ENCODE results near the gene RPTOR. TPM values are rescaled to one million over a fixed set of nuclear protein-coding genes. Genes with fewer than 3 reads are reported as not detected.

Gene RPTOR
- polyA plus RNA-seq, 1 donor from 2014 or later = 8.0 TPM

DNA sequence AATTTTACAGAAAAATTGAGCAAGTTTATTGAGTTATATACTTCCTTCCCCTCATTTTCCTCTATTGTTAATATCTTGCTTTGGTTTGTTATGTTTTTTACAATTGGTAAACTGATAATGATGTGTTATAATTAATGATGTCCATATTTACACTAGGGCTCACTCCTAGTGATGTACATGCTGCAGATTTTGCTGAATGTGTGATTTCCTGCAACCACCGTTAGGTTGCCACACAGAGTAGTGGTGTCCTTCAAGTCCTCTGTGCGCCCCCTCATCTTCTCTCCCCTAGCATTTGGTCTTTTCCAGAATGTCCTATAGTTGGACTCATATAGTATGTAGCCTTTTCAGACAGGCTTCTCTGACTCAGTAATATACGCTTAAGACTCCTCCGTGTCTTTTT is 167.5 kb downstream of the RPTOR start:
- no peaks in the 10 kb centered on the region for H3F3A ChIP-seq (ENCODE audit: insufficient read depth, low read length, poor library complexity, severe bottlenecking)
- H3K27ac ChIP-seq (ENCODE audit: low read length) = no peak overlapping the region
- no peak overlapping the region for H3K9ac ChIP-seq (ENCODE audit: low read length)
- H2AFZ ChIP-seq (ENCODE audit: low read depth, low read length) = no peak overlapping the region
- H3K4me2 ChIP-seq (ENCODE audit: low read length) = no peak overlapping the region
- no peaks in the 10 kb centered on the region for H3K27me3 ChIP-seq (ENCODE audit: insufficient read depth, low read depth, low read length)
- no peaks in the 10 kb centered on the region for H3K9me2 ChIP-seq (ENCODE audit: insufficient read depth, low read length)
- TF ChIP-seq EP300 (conservative IDR thresholded peaks at IDR 0.05; ENCODE audit: poor library complexity, severe bottlenecking) = no peak
- TF ChIP-seq, protein P1, sequence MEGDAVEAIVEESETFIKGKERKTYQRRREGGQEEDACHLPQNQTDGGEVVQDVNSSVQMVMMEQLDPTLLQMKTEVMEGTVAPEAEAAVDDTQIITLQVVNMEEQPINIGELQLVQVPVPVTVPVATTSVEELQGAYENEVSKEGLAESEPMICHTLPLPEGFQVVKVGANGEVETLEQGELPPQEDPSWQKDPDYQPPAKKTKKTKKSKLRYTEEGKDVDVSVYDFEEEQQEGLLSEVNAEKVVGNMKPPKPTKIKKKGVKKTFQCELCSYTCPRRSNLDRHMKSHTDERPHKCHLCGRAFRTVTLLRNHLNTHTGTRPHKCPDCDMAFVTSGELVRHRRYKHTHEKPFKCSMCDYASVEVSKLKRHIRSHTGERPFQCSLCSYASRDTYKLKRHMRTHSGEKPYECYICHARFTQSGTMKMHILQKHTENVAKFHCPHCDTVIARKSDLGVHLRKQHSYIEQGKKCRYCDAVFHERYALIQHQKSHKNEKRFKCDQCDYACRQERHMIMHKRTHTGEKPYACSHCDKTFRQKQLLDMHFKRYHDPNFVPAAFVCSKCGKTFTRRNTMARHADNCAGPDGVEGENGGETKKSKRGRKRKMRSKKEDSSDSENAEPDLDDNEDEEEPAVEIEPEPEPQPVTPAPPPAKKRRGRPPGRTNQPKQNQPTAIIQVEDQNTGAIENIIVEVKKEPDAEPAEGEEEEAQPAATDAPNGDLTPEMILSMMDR (IDR thresholded peaks at IDR 0.05; ENCODE audit: poor library complexity, severe bottlenecking) = no peak
- no peak for TF ChIP-seq SMC3 (conservative IDR thresholded peaks at IDR 0.05; ENCODE audit: poor library complexity)
- no peak for TF ChIP-seq RAD21 (conservative IDR thresholded peaks at IDR 0.05)
- no peak for TF ChIP-seq EZH2 (IDR thresholded peaks at IDR 0.05; ENCODE audit: borderline replicate concordance, insufficient read depth, low read length, poor library complexity, severe bottlenecking)
- no peak for TF ChIP-seq MXI1 (conservative IDR thresholded peaks at IDR 0.05; ENCODE audit: poor library complexity, severe bottlenecking)
- TF ChIP-seq, protein P2, sequence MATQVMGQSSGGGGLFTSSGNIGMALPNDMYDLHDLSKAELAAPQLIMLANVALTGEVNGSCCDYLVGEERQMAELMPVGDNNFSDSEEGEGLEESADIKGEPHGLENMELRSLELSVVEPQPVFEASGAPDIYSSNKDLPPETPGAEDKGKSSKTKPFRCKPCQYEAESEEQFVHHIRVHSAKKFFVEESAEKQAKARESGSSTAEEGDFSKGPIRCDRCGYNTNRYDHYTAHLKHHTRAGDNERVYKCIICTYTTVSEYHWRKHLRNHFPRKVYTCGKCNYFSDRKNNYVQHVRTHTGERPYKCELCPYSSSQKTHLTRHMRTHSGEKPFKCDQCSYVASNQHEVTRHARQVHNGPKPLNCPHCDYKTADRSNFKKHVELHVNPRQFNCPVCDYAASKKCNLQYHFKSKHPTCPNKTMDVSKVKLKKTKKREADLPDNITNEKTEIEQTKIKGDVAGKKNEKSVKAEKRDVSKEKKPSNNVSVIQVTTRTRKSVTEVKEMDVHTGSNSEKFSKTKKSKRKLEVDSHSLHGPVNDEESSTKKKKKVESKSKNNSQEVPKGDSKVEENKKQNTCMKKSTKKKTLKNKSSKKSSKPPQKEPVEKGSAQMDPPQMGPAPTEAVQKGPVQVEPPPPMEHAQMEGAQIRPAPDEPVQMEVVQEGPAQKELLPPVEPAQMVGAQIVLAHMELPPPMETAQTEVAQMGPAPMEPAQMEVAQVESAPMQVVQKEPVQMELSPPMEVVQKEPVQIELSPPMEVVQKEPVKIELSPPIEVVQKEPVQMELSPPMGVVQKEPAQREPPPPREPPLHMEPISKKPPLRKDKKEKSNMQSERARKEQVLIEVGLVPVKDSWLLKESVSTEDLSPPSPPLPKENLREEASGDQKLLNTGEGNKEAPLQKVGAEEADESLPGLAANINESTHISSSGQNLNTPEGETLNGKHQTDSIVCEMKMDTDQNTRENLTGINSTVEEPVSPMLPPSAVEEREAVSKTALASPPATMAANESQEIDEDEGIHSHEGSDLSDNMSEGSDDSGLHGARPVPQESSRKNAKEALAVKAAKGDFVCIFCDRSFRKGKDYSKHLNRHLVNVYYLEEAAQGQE (IDR thresholded peaks at IDR 0.05; ENCODE audit: borderline replicate concordance) = no peak
- no peak for TF ChIP-seq TAF1 (IDR thresholded peaks at IDR 0.05; ENCODE audit: low read depth)
- TF ChIP-seq POLR2AphosphoS5 (IDR thresholded peaks at IDR 0.05) = no peak
- no peaks in the 10 kb centered on the region for H3K9me3 ChIP-seq (ENCODE audit: low read length)
- no peaks in the 10 kb centered on the region for H3K36me3 ChIP-seq (ENCODE audit: insufficient read depth, low read length)
- no peaks in the 10 kb centered on the region for H4K20me1 ChIP-seq (ENCODE audit: insufficient read depth)
- no peaks in the 10 kb centered on the region for H3K79me2 ChIP-seq (replicated peaks; ENCODE audit: insufficient read depth, low read length)
- H3K4me3 ChIP-seq (ENCODE audit: low read length) = no peak overlapping the region

DNA sequence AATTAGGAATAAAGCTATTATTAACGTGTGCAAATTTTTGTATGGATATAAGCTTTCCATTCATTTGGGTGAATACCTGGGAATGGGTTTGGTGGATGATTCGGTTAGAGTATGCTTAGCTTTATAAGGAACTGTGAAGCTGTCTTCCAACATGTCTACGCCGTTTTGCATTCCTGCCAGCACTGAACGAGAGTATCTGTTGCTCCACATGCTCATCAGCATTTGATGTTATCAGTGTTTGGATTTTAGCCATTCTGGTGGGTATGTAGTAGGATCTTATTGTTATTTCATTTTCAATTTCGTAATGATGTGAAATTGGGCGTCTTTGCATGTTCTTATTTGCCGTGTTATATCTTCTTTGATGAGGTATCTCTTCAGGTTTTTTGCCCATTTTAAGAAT is 168.0 kb downstream of the RPTOR start:
- Histone ChIP-seq H3K27me3 (ENCODE audit: insufficient read depth, low read depth, low read length) (no peaks in the 10 kb centered on the region), H3K27ac (ENCODE audit: low read length) (no peak overlapping the region), H3K9ac (ENCODE audit: low read length) (no peak overlapping the region), H2AFZ (ENCODE audit: low read depth, low read length) (no peak overlapping the region), H3K79me2 (replicated peaks; ENCODE audit: insufficient read depth, low read length) (no peaks in the 10 kb centered on the region), H3K9me2 (ENCODE audit: insufficient read depth, low read length) (no peaks in the 10 kb centered on the region), H3K9me3 (ENCODE audit: low read length) (no peaks in the 10 kb centered on the region), H3K4me2 (ENCODE audit: low read length) (no peak overlapping the region), H4K20me1 (ENCODE audit: insufficient read depth) (no peaks in the 10 kb centered on the region), H3K36me3 (ENCODE audit: insufficient read depth, low read length) (no peaks in the 10 kb centered on the region), H3K4me3 (ENCODE audit: low read length) (no peak overlapping the region), H3F3A (ENCODE audit: insufficient read depth, low read length, poor library complexity, severe bottlenecking) (no peaks in the 10 kb centered on the region)
- TF ChIP-seq SMC3 (conservative IDR thresholded peaks at IDR 0.05; ENCODE audit: poor library complexity) = no peak
- TF ChIP-seq POLR2AphosphoS5 (IDR thresholded peaks at IDR 0.05) = no peak
- TF ChIP-seq MXI1 (conservative IDR thresholded peaks at IDR 0.05; ENCODE audit: poor library complexity, severe bottlenecking) = no peak
- TF ChIP-seq EP300 (conservative IDR thresholded peaks at IDR 0.05; ENCODE audit: poor library complexity, severe bottlenecking) = no peak
- TF ChIP-seq EZH2 (IDR thresholded peaks at IDR 0.05; ENCODE audit: borderline replicate concordance, insufficient read depth, low read length, poor library complexity, severe bottlenecking) = no peak
- TF ChIP-seq, protein P1 (IDR thresholded peaks at IDR 0.05; ENCODE audit: poor library complexity, severe bottlenecking) = no peak
- TF ChIP-seq, protein P2 (IDR thresholded peaks at IDR 0.05; ENCODE audit: borderline replicate concordance) = no peak
- no peak for TF ChIP-seq RAD21 (conservative IDR thresholded peaks at IDR 0.05)
- TF ChIP-seq TAF1 (IDR thresholded peaks at IDR 0.05; ENCODE audit: low read depth) = no peak
